ENCODE measurements around the gene STOX1.

DNA sequence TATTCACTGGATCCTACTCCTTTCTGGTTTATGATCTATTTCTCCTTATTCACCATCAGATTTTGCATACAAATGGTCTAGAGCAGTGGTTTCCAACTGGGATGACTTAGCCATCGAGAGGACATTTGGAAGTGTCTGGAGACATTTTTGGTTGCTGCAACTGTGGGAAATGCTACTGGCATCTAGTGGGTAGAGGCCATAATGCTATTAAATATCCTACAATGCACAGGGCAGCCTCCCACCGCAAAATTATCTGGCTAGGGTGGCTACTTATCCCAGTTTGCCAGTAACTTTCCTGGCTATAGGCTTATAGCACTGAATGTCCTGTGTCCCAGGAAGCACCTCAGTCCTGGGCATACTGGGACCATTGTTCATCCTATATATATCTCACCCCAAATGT, 52.3 kb downstream of the STOX1 start:
- TF ChIP-seq EP300 (IDR thresholded peaks at IDR 0.05; ENCODE audit: borderline replicate concordance in 1 of 2, control insufficient read depth in 1 of 2, low read depth in 2 of 2, low read length in 2 of 2) = no peak
- no peak for TF ChIP-seq IKZF1 (conservative IDR thresholded peaks at IDR 0.05)
- no peak for TF ChIP-seq JUND (IDR thresholded peaks at IDR 0.05; ENCODE audit: low read depth, low read length)
- TF ChIP-seq, protein P1, sequence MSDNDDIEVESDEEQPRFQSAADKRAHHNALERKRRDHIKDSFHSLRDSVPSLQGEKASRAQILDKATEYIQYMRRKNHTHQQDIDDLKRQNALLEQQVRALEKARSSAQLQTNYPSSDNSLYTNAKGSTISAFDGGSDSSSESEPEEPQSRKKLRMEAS (IDR thresholded peaks at IDR 0.05; ENCODE audit: low read depth, low read length) = no peak
- TF ChIP-seq HDAC6 (IDR thresholded peaks at IDR 0.05; ENCODE audit: unreplicated experiment) = no peak
- TF ChIP-seq TCF12 (IDR thresholded peaks at IDR 0.05; ENCODE audit: low read depth, low read length) = no peak
- TF ChIP-seq NFYB (IDR thresholded peaks at IDR 0.05; ENCODE audit: insufficient read depth, low read depth, low read length) = no peak
- no peak for TF ChIP-seq RCOR1 (conservative IDR thresholded peaks at IDR 0.05; ENCODE audit: low read depth, low read length)
- no peak for TF ChIP-seq NFXL1 (IDR thresholded peaks at IDR 0.05; ENCODE audit: borderline replicate concordance)
- TF ChIP-seq CREB1 (IDR thresholded peaks at IDR 0.05; ENCODE audit: low read depth) = no peak

Data from GM12878 (cell line).